Measurements from ENCODE around the gene ACTL9.

DNA sequence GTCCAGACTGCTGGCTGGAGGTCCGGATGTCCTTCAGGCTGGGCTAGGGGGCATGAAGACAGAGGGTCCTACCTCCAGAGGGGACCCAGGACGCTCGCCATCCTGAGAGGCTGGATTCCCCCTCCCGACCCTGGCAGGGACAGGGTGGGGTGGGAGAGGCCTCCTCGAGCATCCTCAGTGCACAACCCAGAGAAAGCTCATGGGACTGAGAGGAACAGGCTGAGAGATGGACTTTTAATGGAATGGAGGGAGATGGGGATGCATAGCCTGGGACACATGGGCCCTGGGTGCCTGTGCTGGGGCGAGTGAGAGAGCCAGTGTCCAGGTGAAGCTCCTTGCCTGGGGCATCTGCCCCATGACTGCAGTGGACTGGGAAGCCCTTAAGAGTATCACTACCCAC, 3.1 kb downstream of the ACTL9 start:
- TF ChIP-seq, protein P1, sequence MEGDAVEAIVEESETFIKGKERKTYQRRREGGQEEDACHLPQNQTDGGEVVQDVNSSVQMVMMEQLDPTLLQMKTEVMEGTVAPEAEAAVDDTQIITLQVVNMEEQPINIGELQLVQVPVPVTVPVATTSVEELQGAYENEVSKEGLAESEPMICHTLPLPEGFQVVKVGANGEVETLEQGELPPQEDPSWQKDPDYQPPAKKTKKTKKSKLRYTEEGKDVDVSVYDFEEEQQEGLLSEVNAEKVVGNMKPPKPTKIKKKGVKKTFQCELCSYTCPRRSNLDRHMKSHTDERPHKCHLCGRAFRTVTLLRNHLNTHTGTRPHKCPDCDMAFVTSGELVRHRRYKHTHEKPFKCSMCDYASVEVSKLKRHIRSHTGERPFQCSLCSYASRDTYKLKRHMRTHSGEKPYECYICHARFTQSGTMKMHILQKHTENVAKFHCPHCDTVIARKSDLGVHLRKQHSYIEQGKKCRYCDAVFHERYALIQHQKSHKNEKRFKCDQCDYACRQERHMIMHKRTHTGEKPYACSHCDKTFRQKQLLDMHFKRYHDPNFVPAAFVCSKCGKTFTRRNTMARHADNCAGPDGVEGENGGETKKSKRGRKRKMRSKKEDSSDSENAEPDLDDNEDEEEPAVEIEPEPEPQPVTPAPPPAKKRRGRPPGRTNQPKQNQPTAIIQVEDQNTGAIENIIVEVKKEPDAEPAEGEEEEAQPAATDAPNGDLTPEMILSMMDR (IDR thresholded peaks at IDR 0.05; ENCODE audit: extremely low read depth in 1 of 2, insufficient read depth in 1 of 2, low read depth in 1 of 2, low read length in 2 of 2) = no peak
- no peak for TF ChIP-seq POLR2AphosphoS5 (IDR thresholded peaks at IDR 0.05; ENCODE audit: insufficient read depth, low read depth, low read length)
- no peak for TF ChIP-seq POLR2A (IDR thresholded peaks at IDR 0.05; ENCODE audit: low read depth, low read length)
- no peak for TF ChIP-seq EZH2 (IDR thresholded peaks at IDR 0.05; ENCODE audit: borderline replicate concordance, low read depth, low read length, severe bottlenecking)
